Measurements from ENCODE around the gene FNIP2.

DNA sequence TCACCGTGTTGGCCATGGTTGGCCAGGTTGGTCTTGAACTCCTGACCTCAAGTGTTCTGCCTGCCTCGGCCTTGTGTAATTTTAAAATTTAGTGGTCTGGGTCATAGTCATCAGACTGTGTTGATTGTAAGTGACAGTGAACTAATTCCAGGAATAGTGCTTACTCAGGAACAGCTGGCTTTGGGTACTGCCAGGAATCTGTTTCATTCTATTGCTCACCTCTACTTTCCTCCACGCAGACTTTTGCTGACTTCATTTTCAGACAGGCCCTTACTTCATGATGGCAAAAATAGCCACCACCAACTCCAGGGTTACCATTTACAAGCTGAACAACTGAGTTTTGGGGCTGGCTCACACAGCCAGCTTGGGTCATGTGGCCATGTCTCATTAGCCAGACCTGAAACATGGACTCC, 54.6 kb downstream of the FNIP2 start:
- TF ChIP-seq POLR2AphosphoS5 (IDR thresholded peaks at IDR 0.05), result peak in 1 of 3 donors; percentile 44
- no peak for TF ChIP-seq CTCF (IDR thresholded peaks at IDR 0.05)
- TF ChIP-seq POLR2A (IDR thresholded peaks at IDR 0.05), result no peak
